NCI-H2227 (cell line): ENCODE measurements around the gene CCNK.

Experiments used
- DNase-seq: peaks from one replicate; lab custom pipeline; 2025; ENCODE audit not compliant: unreplicated experiment; lab: John Stamatoyannopoulos, UW

The CCNK gene

GRCh38 chr14:99465288-99465687 is 15.9 kb upstream of the CCNK start:
- no peak for DNase-seq

- no peak for DNase-seq
These were observed 14.5 kb upstream of the CCNK start for GRCh38 chr14:99466758-99467157.

GRCh38 chr14:99467336-99468078 is 13.7 kb upstream of the CCNK start:
- peak; percentile 27 for DNase-seq

GRCh38 chr14:99468081-99468480 is 13.1 kb upstream of the CCNK start:
- DNase-seq = no peak

- DNase-seq = no peak
These were observed 12.2 kb upstream of the CCNK start for GRCh38 chr14:99468836-99469592.

- no peak for DNase-seq
These were observed 9.5 kb upstream of the CCNK start for GRCh38 chr14:99471731-99472130.

GRCh38 chr14:99472937-99473336 is 8.3 kb upstream of the CCNK start:
- DNase-seq = no peak

- DNase-seq = no peak
These were observed 7.8 kb upstream of the CCNK start for GRCh38 chr14:99473458-99473857.

- no peak for DNase-seq
These were observed 6.0 kb upstream of the CCNK start for GRCh38 chr14:99475179-99475578.

- DNase-seq = no peak
These were observed 5.5 kb upstream of the CCNK start for GRCh38 chr14:99475660-99476059.

- DNase-seq = no peak
These were observed 4.3 kb upstream of the CCNK start for GRCh38 chr14:99476864-99477263.

GRCh38 chr14:99478128-99478527 is 3.1 kb upstream of the CCNK start:
- DNase-seq = no peak

- no peak for DNase-seq
These were observed 1.9 kb upstream of the CCNK start for GRCh38 chr14:99479160-99479905.

- peak; percentile 49 for DNase-seq
These were observed 1.0 kb upstream of the CCNK start, which contains the start of gene SETD3 for GRCh38 chr14:99479906-99480869. SETD3 (minus strand) TSS chr14:99480859; CDS start chr14:99465805, 15,054 bp downstream.

GRCh38 chr14:99481745-99482099 is 513 bp downstream of the CCNK start:
- DNase-seq = peak; percentile 62

GRCh38 chr14:99484106-99484505 is 2.9 kb downstream of the CCNK start:
- DNase-seq = no peak

GRCh38 chr14:99497341-99497740 is 16.1 kb downstream of the CCNK start:
- no peak for DNase-seq

GRCh38 chr14:99497894-99498293 is 16.7 kb downstream of the CCNK start:
- no peak for DNase-seq

GRCh38 chr14:99502989-99503421 is 21.8 kb downstream of the CCNK start:
- no peak for DNase-seq

GRCh38 chr14:99503848-99504453 is 22.7 kb downstream of the CCNK start:
- DNase-seq = no peak
